Stimulated activated CD4-positive, alpha-beta T cell treated with anti-CD3 and anti-CD28 coated beads, Interleukin-15, amount 100 ng/mL, for 24 hours (primary cell): ENCODE data around the gene ADRB2.

Source experiments
- DNase-seq: peaks from one replicate; pipeline ENCODE4 v3.0.0-alpha.2; 2020

The ADRB2 gene

DNA sequence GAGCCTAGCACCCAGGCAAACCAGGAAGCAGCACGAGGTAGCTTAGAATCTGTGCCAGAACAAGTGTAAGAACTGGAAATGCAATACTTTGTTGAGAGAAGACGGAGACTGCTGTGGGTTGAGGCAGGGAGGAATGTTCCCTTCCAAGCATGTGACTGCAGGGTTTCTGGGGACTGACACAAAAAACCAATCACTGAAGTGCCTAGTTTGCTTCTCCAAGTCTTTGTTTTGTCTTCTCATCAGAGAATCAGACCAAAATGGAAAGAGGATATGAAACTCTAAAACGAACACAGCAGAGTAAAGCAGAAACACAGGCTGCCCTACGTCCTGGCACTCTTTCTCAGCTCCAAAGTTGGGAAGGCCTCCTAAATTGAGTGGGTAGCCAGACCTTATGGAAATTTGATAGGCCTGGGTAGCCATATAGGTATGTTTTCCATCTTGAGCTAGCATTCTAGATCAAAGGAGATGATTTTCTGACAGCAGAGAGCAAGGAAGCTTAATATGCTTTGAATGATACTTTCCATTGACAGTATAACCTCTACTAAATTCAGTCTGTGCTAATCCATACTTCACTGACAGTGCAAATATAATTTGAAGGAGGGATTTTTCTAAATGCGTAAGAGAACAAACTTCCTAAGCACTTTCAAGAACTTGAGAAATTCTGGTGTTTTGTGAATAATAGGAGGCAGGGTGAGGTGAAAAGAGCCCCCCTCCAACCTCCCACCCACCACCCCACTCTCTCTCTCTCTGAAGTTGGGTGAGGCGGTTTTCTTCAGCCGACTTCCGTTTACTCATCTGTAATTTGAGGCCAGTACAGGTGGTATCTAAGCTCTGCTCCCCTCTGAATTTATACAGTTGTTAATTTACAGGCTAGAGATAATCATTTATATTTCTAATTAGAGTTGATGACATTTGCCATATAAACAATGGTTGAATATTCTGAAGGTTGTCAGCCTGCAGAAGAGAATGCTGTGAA lies 5.5 kb downstream of the ADRB2 start:
- no peak for DNase-seq

GRCh38 chr5:148833122-148833521 lies 6.7 kb downstream of the ADRB2 start:
- no peak for DNase-seq

DNA sequence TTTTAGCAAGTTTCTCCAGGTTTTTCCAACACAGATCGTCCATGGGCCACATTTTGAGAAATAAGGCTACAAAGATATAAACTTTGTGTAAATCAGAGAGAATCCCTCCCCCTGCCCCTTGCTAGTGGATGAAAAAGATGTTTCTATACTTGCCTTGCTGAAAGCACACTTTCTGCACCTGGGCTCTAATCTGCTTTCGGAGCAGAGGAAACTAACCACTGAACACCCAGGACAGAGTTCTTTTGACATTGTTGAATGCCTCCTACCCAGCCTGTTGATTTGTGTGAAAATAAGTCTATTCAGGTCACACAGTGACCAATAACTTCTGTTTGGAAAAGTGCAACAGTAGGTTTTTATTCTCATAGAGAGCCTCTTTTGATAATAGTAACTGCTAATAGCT lies 7.5 kb downstream of the ADRB2 start:
- DNase-seq = no peak

GRCh38 chr5:148834689-148835088 lies 8.3 kb downstream of the ADRB2 start:
- DNase-seq = no peak

DNA sequence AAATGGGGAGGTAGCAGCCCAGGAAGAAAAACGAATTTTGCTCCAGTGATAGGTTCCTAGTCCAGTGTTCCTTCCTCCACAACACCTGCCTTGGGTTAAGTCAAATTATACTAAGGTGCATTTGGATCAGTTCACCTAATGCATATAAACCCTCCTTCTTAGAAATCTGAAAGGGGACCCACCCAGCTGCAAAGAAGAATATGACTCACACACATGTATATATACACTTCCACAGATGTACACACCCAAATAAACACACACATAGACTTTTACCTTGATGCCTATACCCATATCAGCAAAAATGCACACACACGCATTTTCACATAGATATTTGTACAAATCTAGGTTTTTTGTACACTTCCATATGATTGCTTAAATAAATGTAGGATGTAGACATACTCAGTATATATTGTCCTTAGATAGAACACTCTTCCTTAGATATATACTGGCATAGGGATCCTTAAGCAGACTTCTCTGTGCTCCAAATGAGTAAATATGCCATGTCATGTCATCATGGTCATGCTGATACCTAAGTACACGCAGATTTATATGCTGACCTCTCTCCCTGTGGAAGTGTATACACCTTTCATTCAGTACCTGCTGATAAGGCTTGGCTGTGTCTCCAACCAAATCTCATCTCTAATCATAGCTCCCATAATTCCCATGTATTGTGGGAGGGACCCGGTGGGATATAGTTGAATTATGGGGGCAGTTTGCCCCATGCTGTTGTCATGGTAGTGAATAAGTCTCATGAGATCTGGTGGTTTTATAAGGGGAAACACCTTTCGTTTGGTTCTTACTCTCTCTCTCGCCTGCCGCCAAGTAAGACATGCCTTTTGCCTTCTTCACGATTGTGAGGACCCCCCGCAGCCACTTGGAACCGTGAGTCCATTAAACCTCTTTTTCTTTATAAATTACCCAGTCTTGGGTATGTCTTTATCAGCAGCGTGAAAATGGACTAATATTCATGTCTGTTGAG lies 10.2 kb downstream of the ADRB2 start:
- DNase-seq = no peak

- no peak for DNase-seq
Measured at GRCh38 chr5:148837383-148837782, 11.0 kb downstream of the ADRB2 start.

- no peak for DNase-seq
Measured at GRCh38 chr5:148838357-148838756, 11.9 kb downstream of the ADRB2 start.

DNA sequence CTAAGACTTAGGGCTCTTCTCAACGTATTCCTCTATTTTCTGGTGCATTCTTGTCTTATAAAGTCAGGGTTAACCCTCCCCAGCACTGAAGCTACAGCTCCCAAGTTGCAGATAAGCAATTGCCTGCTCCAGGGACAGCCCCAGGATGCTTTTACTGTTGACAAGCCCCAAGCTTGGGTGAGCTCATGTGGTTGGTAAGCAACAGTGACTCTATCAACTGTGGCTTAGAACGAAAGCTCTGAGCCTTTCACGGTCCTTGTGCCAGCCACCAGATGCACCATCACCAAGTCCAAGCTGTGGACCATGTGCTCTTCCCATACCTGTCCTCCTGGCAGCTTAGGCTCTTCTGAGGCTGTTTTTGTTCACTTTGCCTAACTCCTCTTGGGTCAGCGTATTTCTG lies 13.5 kb downstream of the ADRB2 start:
- no peak for DNase-seq

GRCh38 chr5:148840531-148840930 lies 14.1 kb downstream of the ADRB2 start:
- DNase-seq = no peak

GRCh38 chr5:148841519-148841918 lies 15.1 kb downstream of the ADRB2 start:
- no peak for DNase-seq

DNA sequence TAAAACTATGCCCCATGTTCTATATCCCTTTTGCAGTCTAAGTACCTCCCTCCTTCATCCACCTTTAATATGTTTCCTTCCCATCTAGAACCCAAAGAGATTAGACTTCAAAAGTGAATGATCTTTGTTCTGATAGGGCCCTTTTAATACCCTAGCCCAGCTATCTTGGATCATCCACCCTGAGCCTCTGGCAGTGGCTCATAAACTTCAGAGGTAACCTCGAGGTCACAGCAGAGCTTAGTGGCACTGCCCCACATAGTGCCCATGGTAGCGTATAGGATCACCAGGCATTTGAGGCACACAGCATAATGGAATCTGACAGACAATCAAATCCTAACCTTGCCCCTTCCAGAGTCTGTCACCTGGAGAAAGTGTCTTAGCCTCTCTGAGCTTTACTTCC lies 15.8 kb downstream of the ADRB2 start:
- no peak for DNase-seq

DNA sequence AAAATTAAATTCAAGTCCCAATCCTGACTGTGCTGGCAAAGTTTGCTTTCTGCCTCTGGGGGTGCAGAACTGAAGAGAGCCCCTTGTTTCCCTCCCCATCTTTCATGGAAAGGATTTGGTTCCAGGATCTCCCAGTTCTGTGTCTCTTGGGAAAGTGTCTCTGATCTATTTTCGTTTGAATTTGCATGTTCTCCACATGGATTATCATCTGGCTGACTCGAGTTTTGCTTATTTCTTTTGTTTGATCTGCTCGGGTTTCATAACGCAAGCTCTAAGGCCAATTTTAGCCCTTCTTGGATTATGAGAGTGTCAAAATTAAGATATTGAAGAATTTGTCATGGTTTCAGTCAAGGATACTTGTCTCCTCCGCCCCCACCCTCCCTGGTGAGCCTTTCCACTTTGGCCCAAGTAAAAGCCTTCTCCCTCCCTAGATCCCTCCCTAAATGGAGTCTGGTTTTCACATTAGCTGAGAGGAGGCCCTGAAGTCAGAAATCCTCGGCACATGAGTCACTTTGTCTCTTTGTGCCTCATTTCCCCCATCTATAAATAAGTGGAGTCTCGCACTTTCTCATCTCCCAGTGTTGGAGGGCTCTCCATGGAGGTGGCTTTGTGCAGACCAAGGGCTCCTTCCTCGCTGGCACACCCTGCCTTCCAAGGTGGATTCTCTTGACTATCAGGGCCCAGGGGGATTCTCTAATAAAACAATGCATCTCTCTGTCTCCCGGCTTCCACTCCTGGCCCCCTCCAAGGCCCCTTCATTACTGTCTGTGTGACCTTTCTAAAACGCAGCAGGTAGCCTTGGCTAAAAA lies 17.3 kb downstream of the ADRB2 start:
- no peak for DNase-seq

GRCh38 chr5:148844433-148845280 lies 18.2 kb downstream of the ADRB2 start:
- no peak for DNase-seq

DNA sequence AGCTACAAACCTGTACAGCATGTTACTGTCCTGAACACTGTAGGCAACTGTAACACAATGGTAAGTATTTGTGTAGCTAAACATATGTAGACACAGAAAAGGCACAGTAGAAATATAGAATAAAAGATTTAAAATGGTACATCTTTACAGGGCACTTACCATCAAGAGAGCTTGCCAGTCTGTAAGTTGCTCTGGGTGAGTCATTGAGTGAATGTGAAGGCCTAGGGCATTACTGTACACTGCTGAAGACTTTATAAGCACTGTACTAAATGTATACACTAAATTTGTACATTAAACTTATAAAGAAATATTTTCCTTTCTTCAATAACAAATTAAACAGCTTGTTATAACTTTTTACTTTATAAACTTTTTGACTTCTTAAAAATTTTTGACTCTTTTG lies 20.5 kb downstream of the ADRB2 start:
- DNase-seq = no peak

GRCh38 chr5:148847456-148847855 lies 21.0 kb downstream of the ADRB2 start:
- no peak for DNase-seq

DNA sequence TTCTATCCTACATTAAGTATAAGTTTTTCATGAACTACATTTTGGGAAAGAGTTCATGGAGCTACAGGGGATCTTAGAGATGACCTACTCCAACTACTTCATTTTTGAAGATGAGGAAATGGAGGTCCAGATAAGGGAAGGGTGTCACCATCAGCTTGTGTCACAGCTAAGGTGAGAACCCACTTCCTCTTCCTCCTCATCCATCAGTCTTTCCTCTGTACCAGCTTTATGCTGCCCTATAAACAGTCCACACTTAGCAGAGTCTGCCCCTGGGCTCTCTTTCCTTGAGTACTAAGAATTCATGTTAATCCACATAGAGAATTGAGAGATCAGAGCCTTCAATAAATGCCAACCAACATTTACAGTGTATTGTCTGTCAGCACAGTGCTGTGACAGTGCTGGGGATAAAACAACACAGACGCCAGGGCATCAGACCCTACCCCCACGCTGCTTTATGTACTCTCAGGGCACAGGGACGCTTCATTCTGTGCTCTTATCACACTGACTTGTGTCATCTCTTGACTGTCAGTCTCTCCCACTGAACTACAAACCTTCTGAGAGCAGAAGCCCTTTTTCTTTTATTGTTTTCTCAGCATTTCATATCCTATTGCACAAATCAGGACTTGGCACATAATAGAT lies 22.1 kb downstream of the ADRB2 start:
- DNase-seq = no peak

DNA sequence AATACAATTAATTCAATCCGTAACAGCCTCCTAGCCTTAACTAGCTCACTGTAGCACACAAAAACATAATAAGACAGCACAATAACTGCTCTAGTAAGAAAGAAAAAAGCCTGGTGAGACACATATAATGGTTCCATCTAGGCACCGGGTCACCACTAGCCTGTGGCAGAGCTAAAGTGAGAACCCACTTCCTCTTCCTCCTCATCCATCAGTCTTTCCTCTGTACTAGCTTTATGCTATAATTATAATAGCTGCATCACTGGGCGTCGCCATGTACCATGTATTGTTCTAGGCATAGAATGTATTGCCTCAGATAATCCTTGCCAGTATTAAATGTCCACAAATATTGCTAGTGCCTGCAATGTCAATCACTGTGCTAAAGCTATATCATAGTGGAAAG lies 23.1 kb downstream of the ADRB2 start:
- DNase-seq = peak; percentile 5

GRCh38 chr5:148850836-148851235 lies 24.4 kb downstream of the ADRB2 start:
- no peak for DNase-seq

DNA sequence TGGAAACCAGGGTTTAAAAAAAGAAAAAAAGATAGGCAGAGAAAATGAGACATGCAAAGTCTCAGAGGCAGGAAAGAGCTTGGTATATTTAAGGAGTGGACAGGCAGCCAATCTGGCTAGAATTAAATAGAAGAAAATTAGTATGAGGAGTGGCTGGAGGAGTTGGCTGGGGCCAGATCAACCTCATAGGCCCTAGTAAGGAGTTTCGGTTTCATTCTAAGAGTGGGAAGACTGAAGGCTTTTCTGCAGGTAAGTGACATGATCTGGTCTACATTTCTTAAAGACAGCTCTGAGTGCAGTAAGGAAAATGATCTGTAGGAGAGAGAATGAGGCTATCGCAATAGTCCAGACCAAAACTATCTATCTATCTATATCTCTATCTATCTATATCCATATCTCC lies 27.5 kb downstream of the ADRB2 start:
- DNase-seq = no peak

DNA sequence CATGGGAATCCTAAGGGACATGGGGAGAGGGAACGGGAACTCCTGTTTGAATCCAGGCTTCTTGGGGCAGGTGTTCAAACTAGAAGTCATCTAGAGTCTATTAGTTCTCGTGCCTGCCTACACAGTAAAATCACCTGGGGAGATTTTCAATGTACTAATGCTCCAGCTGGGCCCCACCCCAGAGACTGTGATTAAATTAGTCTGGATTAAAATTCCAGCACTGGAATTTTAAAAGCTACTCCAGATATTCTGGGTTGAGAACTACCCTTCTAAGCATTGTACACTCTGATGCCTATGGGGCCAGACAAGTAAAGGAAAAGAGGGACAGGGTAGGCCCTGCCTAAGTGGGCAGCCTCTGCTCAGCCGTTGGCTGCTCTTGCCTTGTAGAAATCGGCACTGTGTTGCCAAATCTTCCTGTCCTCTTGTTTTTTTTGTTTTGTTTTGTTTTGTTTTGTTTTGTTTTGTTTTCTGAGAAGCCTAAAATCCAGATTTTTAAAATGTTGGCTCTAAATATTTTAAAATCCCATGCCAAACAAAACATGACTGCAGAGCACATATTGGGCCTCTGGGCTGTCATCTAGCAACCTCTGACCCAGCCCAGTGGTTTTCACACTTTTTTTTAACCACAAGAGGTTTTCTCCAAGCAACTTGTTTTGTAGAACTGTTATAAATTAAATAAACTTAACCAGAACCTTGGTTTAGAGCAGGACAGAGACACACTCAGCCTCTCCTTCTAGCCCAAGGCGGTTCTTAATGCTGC lies 29.0 kb downstream of the ADRB2 start:
- no peak for DNase-seq

DNA sequence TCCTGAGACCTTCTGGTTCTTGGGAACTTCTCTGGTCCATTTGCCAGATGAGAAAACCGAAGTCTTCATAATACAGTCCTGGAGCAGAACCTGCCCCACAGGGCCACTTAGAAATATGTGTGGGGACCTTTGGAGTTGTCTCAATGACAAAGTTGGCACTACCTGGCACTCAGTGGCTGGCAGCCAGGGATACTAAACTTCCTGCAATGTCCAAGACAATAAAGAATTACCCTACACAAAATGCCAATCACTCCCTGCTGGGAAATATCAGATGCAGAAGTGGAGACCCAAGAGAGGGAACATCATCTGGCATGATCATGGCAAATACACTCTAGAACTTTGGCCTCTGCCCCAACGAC lies 29.6 kb downstream of the ADRB2 start:
- DNase-seq = no peak
